ENCODE measurements around the gene USP34. TPM values are rescaled to one million over a fixed set of nuclear protein-coding genes. Genes with fewer than 3 reads are reported as not detected.

The USP34 gene
- total and polyA plus RNA-seq, 2 donors from 2014 or later = 37.2 to 112 TPM

DNA sequence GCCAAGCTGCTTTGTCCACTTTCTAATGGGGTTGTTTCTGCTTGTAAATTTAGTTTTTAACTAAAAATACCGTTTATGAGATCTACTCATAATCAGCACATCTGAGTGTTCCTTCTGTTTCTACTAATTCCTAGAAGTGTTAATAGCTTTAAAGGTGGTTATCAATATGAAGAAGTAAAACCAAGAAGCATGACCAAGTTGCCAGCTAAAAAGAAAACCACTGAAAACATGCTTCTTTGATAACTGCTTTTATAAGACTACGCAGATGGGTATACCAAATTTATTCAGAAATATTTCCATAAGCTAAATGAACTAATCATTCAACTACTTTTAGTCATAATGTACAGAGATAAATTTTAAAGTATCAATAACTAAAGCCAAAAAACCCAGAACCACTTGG, 207.1 kb downstream of the USP34 start:
- Histone ChIP-seq H3K36me3 (ENCODE audit: control insufficient read depth in 2 of 3, insufficient read depth in 3 of 3, low read length in 3 of 3) (peaks cover 0 to 9% (median 6%) of the 10 kb centered on the region in 3 donors), H3K9me3 (ENCODE audit: control insufficient read depth in 2 of 3, insufficient read depth in 1 of 3, low read length in 3 of 3) (no peaks in the 10 kb centered on the region), H3K4me1 (ENCODE audit: control insufficient read depth in 2 of 3, insufficient read depth in 2 of 3, low read depth in 1 of 3, low read length in 3 of 3) (no peaks in the 10 kb centered on the region), H3K27me3 (ENCODE audit: control insufficient read depth, insufficient read depth, low read length) (no peaks in the 10 kb centered on the region), H3K9ac (ENCODE audit: low read length in 3 of 3) (no peak overlapping the region), H3K27ac (ENCODE audit: low read depth in 2 of 2, low read length in 2 of 2) (no peak overlapping the region), H3K4me3 (ENCODE audit: low read length in 3 of 3) (no peak overlapping the region)
- no peak for FAIRE-seq
- TF ChIP-seq, protein P1, sequence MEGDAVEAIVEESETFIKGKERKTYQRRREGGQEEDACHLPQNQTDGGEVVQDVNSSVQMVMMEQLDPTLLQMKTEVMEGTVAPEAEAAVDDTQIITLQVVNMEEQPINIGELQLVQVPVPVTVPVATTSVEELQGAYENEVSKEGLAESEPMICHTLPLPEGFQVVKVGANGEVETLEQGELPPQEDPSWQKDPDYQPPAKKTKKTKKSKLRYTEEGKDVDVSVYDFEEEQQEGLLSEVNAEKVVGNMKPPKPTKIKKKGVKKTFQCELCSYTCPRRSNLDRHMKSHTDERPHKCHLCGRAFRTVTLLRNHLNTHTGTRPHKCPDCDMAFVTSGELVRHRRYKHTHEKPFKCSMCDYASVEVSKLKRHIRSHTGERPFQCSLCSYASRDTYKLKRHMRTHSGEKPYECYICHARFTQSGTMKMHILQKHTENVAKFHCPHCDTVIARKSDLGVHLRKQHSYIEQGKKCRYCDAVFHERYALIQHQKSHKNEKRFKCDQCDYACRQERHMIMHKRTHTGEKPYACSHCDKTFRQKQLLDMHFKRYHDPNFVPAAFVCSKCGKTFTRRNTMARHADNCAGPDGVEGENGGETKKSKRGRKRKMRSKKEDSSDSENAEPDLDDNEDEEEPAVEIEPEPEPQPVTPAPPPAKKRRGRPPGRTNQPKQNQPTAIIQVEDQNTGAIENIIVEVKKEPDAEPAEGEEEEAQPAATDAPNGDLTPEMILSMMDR (IDR thresholded peaks at IDR 0.05; ENCODE audit: borderline replicate concordance, extremely low read depth, insufficient read depth) = no peak
- intact Hi-C loops (cut with DNase I) = no loop called here
- DNase-seq = no peak

DNA sequence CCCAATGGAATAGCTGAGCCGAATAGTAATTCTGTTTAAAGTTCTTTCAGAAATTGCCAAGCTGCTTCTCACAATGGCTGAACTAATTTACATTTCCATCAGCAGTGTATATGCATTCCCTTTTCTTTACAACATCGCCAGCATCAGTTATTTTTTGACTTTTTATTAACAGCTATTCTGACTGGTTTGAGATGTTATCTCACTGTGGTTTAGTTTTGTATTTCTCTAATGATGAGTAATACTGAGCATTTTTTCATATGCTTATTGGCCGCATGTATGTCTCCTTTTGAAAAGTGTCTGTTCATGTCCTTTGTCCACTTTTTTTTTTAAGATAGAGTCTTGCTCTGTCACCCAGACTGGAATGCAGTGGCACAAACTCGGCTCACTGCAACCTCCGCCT, 208.2 kb downstream of the USP34 start:
- FAIRE-seq (no peak), DNase-seq (no peak)
- Histone ChIP-seq H3K4me1 (ENCODE audit: control insufficient read depth in 2 of 3, insufficient read depth in 2 of 3, low read depth in 1 of 3, low read length in 3 of 3) (no peaks in the 10 kb centered on the region), H3K27me3 (ENCODE audit: control insufficient read depth, insufficient read depth, low read length) (no peaks in the 10 kb centered on the region), H3K36me3 (ENCODE audit: control insufficient read depth in 2 of 3, insufficient read depth in 3 of 3, low read length in 3 of 3) (peaks cover 0 to 16% (median 16%) of the 10 kb centered on the region in 3 donors), H3K9me3 (ENCODE audit: control insufficient read depth in 2 of 3, insufficient read depth in 1 of 3, low read length in 3 of 3) (no peaks in the 10 kb centered on the region), H3K27ac (ENCODE audit: low read depth in 2 of 2, low read length in 2 of 2) (no peak overlapping the region), H3K4me3 (ENCODE audit: low read length in 3 of 3) (no peak overlapping the region), H3K9ac (ENCODE audit: low read length in 3 of 3) (no peak overlapping the region)
- TF ChIP-seq, protein P1 (IDR thresholded peaks at IDR 0.05; ENCODE audit: borderline replicate concordance, extremely low read depth, insufficient read depth) = no peak
- intact Hi-C loops (cut with DNase I) = no loop called here

DNA sequence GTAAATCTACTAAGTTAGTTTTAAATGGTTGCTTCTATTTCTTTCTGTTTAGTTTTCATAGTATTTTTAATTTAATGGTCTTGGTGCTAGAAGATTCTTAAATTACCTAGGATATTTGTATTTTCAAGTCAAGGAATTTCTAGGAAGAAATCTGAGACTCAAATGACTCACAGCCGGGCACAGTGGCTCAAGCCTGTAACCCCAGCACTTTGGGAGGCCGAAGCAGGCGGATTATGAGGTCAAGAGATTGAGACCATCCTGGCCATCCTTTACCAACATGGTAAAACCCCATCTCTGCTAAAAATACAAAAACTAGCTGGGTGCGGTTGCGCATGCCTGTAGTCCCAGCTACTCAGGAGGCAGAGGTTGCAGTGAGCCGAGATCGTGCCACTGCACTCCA, 213.4 kb downstream of the USP34 start:
- H3K36me3 ChIP-seq (ENCODE audit: control insufficient read depth in 2 of 3, insufficient read depth in 3 of 3, low read length in 3 of 3) = peaks cover 3 to 33% (median 23%) of the 10 kb centered on the region in 3 donors
- no peaks in the 10 kb centered on the region for H3K9me3 ChIP-seq (ENCODE audit: control insufficient read depth in 2 of 3, insufficient read depth in 1 of 3, low read length in 3 of 3)
- no peak overlapping the region for H3K27ac ChIP-seq (ENCODE audit: low read depth in 2 of 2, low read length in 2 of 2)
- no peak overlapping the region for H3K4me3 ChIP-seq (ENCODE audit: low read length in 3 of 3)
- H3K27me3 ChIP-seq (ENCODE audit: control insufficient read depth, insufficient read depth, low read length) = no peaks in the 10 kb centered on the region
- TF ChIP-seq, protein P1 (IDR thresholded peaks at IDR 0.05; ENCODE audit: borderline replicate concordance, extremely low read depth, insufficient read depth) = no peak
- FAIRE-seq (no peak), DNase-seq (no peak)
- H3K9ac ChIP-seq (ENCODE audit: low read length in 3 of 3) = no peak overlapping the region
- H3K4me1 ChIP-seq (ENCODE audit: control insufficient read depth in 2 of 3, insufficient read depth in 2 of 3, low read depth in 1 of 3, low read length in 3 of 3) = no peaks in the 10 kb centered on the region
- intact Hi-C loops (cut with DNase I) = no loop called here

Measured in kidney (tissue), 14 donors.